Small intestine (tissue), 7 donors: ENCODE measurements around the gene POU2F3. TPM values are rescaled to one million over a fixed set of nuclear protein-coding genes. Genes with fewer than 3 reads are reported as not detected.

Experiments
- DNase-seq, 2 donors: peaks; one replicate each; pipeline versions ENCODE4 v3.0.0 to v3.0.0-alpha.2; 2013
- FAIRE-seq: peaks from 2 replicates; lab custom pipeline; 2012; peaks lifted over from hg19 to GRCh38; lab: Jason Lieb, UNC
- H3K27ac ChIP-seq, 3 donors: one replicate each; pipeline ENCODE4 v1.5.1; 2013; ENCODE audit warnings: low read length in 2 of 3, mild to moderate bottlenecking in 2 of 3, control low read depth in 1 of 3, inconsistent platforms in 1 of 3, low read depth in 1 of 3, moderate library complexity in 1 of 3
- H3K27me3 ChIP-seq, 3 donors: one replicate each; pipeline ENCODE4 v1.6.1; 2013; ENCODE audit warnings: low read length in 3 of 3, inconsistent platforms in 1 of 3; ENCODE audit not compliant: control insufficient read depth in 3 of 3, insufficient read depth in 3 of 3
- H3K36me3 ChIP-seq, 3 donors: one replicate each; pipeline ENCODE4 v1.6.1; 2013; ENCODE audit warnings: low read length in 3 of 3, inconsistent platforms in 1 of 3, low read depth in 1 of 3, mild to moderate bottlenecking in 1 of 3, moderate library complexity in 1 of 3; ENCODE audit not compliant: control insufficient read depth in 3 of 3, insufficient read depth in 2 of 3
- H3K4me1 ChIP-seq, 3 donors: one replicate each; pipeline ENCODE4 v1.6.1; 2013; ENCODE audit warnings: low read length in 2 of 3, inconsistent platforms in 1 of 3, low read depth in 1 of 3, mild to moderate bottlenecking in 1 of 3, moderate library complexity in 1 of 3; ENCODE audit not compliant: control insufficient read depth in 3 of 3, insufficient read depth in 2 of 3
- H3K4me3 ChIP-seq, 3 donors: one replicate each; pipeline ENCODE4 v1.5.1; 2013; ENCODE audit warnings: low read length in 3 of 3, control low read depth in 1 of 3, inconsistent platforms in 1 of 3, low read depth in 1 of 3, mild to moderate bottlenecking in 1 of 3, moderate library complexity in 1 of 3
- H3K9me3 ChIP-seq, 2 donors: one replicate each; pipeline ENCODE4 v1.6.1; 2013; ENCODE audit warnings: low read depth in 1 of 2, low read length in 1 of 2; ENCODE audit not compliant: control insufficient read depth in 2 of 2, insufficient read depth in 1 of 2
- WGBS, 3 donors: extraction: QIAGEN DNeasy Blood & Tissue Kit; methylation state at CpG; one replicate each; pipeline ENCODE4 v1.1.7; 2013; 5-methylcytosine and 5-hydroxymethylcytosine counted together
- polyA plus RNA-seq, 4 donors: library from polyadenylated mRNA; stranded (reverse) in 3 of 4; unstranded in 1 of 4; fragments of 200-250 nt in 3 of 4; fragments of 120-200 nt in 1 of 4; gene quantifications; one replicate each; pipeline versions ENCODE4 v1.2.1 to v1.2.3, GENCODE V29; 2013
- donor health status: healthy with polysubstance abuse.
- donor health status: control.
- donor health status: control.
- donor health status: Bipolar disorder and iron deficiency.
- donor health status: healthy.

POU2F3 gene
- polyA plus RNA-seq, 4 donors: 1.0 to 1.6 (median 1.4) TPM

- H3K4me1 ChIP-seq: peaks cover 0 to under 1% (median 0%) of the 10 kb centered on the region in 3 donors
- WGBS, 3 donors: 9 to 18% (median 11%) methylated on average over 8 of the region's 8 CpGs
- DNase-seq (peak; percentile 77 to 85), FAIRE-seq (no peak)
- peaks cover 0 to 9% (median 6%) of the 10 kb centered on the region in 3 donors for H3K27me3 ChIP-seq
- no peak overlapping the region for H3K4me3 ChIP-seq
- no peaks in the 10 kb centered on the region for H3K9me3 ChIP-seq
- peaks cover 0 to 24% (median 0%) of the 10 kb centered on the region in 3 donors for H3K36me3 ChIP-seq
- no peak overlapping the region for H3K27ac ChIP-seq
Observed at GRCh38 chr11:120235024-120235628, 4.8 kb upstream of the POU2F3 start.

- Histone ChIP-seq H3K9me3 (no peaks in the 10 kb centered on the region), H3K36me3 (peaks cover 0 to 13% (median 0%) of the 10 kb centered on the region in 3 donors), H3K4me1 (peaks cover 0 to 8% (median 0%) of the 10 kb centered on the region in 3 donors), H3K27me3 (peaks cover 0 to 20% (median 12%) of the 10 kb centered on the region in 3 donors), H3K27ac (no peak overlapping the region), H3K4me3 (no peak overlapping the region)
- WGBS, 3 donors: 20 to 38% (median 31%) methylated on average over 5 of the region's 5 CpGs
- DNase-seq: peak in 1 of 2 donors; percentile 5
- no peak for FAIRE-seq
Observed at GRCh38 chr11:120236169-120237107, 3.5 kb upstream of the POU2F3 start.

GRCh38 chr11:120238968-120239620, 846 bp upstream of the POU2F3 start:
- Histone ChIP-seq H3K36me3 (peaks cover 0 to 5% (median 0%) of the 10 kb centered on the region in 3 donors), H3K4me3 (no peak overlapping the region), H3K27me3 (peaks cover 0 to 34% (median 14%) of the 10 kb centered on the region in 3 donors), H3K27ac (no peak overlapping the region), H3K4me1 (peaks cover 0 to 8% (median 0%) of the 10 kb centered on the region in 3 donors), H3K9me3 (no peaks in the 10 kb centered on the region)
- WGBS, 3 donors: 72 to 80% (median 73%) methylated on average over 11 of the region's 11 CpGs
- FAIRE-seq (no peak), DNase-seq (no peak)

GRCh38 chr11:120240866-120241265, 926 bp downstream of the POU2F3 start:
- Histone ChIP-seq H3K4me1 (peaks cover 0 to 8% (median 0%) of the 10 kb centered on the region in 3 donors), H3K36me3 (no peaks in the 10 kb centered on the region), H3K4me3 (no peak overlapping the region), H3K27me3 (peaks cover 0 to 36% (median 13%) of the 10 kb centered on the region in 3 donors), H3K27ac (no peak overlapping the region), H3K9me3 (no peaks in the 10 kb centered on the region)
- DNase-seq (no peak), FAIRE-seq (no peak)
- 88 to 96% (median 93%) methylated on average over 2 of the region's 2 CpGs for WGBS, 3 donors

GRCh38 chr11:120241277-120241676, 1.3 kb downstream of the POU2F3 start:
- no peak overlapping the region for H3K27ac ChIP-seq
- DNase-seq: no peak
- H3K4me1 ChIP-seq: peaks cover 0 to 8% (median 0%) of the 10 kb centered on the region in 3 donors
- H3K9me3 ChIP-seq: no peaks in the 10 kb centered on the region
- peaks cover 0 to 37% (median 13%) of the 10 kb centered on the region in 3 donors for H3K27me3 ChIP-seq
- no peaks in the 10 kb centered on the region for H3K36me3 ChIP-seq
- WGBS, 3 donors: 87 to 93% (median 89%) methylated on average over 7 of the region's 7 CpGs
- no peak for FAIRE-seq
- no peak overlapping the region for H3K4me3 ChIP-seq

- H3K36me3 ChIP-seq: no peaks in the 10 kb centered on the region
- H3K4me3 ChIP-seq: no peak overlapping the region
- H3K4me1 ChIP-seq: peaks cover 0 to 8% (median 2%) of the 10 kb centered on the region in 3 donors
- H3K27me3 ChIP-seq: peaks cover 0 to 43% (median 13%) of the 10 kb centered on the region in 3 donors
- 81 to 89% (median 87%) methylated on average over 3 to 4 of the region's 4 CpGs for WGBS, 3 donors
- FAIRE-seq (no peak), DNase-seq (no peak)
- H3K9me3 ChIP-seq: no peaks in the 10 kb centered on the region
- no peak overlapping the region for H3K27ac ChIP-seq
Observed at GRCh38 chr11:120243221-120243620, 3.3 kb downstream of the POU2F3 start.

GRCh38 chr11:120244476-120245365, 4.8 kb downstream of the POU2F3 start:
- WGBS, 3 donors: 78 to 85% (median 81%) methylated on average over 13 of the region's 13 CpGs
- Histone ChIP-seq H3K4me1 (peaks cover 0 to 8% (median 3%) of the 10 kb centered on the region in 3 donors), H3K36me3 (no peaks in the 10 kb centered on the region), H3K27me3 (peaks cover 0 to 40% (median 11%) of the 10 kb centered on the region in 3 donors), H3K9me3 (no peaks in the 10 kb centered on the region), H3K27ac (no peak overlapping the region), H3K4me3 (no peak overlapping the region)
- FAIRE-seq (no peak), DNase-seq (no peak)
